ENCODE measurements around the gene TSC2. TPM values are rescaled to one million over a fixed set of nuclear protein-coding genes. Genes with fewer than 3 reads are reported as not detected.
"Not testable (repeated sequence)": the region's sequence is repeated elsewhere in the genome, so short reads cannot be mapped to it uniquely, and the experiment has no call there.

The TSC2 gene
- total and polyA plus RNA-seq, 9 of the 15 experiments (the other 6 are each of a cell fraction or from before 2014, with no cell fraction given), result 1.3 to 68.1 (median 16.6) TPM

DNA sequence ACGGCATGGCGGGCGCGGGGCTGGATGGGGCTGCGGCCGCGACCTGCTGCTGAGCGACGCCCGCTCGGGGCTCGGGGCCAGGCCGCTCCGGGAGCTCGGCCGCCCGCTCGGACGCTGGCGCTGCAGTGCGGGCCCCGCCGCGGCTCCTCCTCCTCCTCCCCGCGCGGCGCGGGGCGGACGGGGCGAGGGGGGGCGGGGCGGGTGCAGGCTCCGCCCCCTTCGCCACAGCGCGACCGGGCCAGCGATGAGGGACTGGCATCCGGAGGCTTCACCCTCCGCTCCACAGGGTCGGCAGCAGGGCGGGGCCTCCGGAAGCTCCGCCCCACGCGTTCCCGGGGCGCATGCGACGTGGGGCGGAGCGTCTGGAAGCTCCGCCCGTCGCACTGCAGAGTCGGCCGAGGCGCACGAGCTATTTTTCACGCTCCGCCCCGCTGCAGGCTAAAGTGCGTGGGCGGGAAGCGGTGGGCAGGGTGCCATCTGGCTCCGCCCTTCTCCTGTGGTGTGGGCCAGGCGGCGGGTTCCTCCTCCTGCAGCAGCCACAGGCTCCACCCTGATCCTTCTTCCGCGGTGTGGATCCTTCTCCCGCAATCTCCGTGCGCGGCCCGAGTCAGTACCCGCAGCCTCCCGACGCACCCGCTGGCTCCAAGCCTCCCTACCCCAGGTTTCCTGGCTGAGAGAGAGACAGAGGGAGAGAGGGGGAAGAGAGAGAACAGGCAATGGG lies 88.1 kb downstream of the TSC2 start, which contains the start of gene PKD1:
TSS of gene PKD1 (minus strand) at position 129 of the 721 bp plus-strand sequence. CDS start 209 bp downstream, outside the sequence.
- POLR2A ChIA-PET, result interaction anchor here (0.5 to 0.7 kb wide), 3 partner anchors 19 to 383 kb away, joined by 3 to 5 read pairs (median 3); partner anchors contain the start of genes RPS2 and TRAF7
- peak within 1 kb of the TSS; percentile 86 for H2AFZ ChIP-seq (ENCODE audit: low read depth, low read length)
- H3K27me3 ChIP-seq (ENCODE audit: control insufficient read depth in 2 of 2, insufficient read depth in 2 of 2, low read length in 2 of 2); H3K9me1 ChIP-seq (ENCODE audit: control insufficient read depth, insufficient read depth, low read length); H3K9me3 ChIP-seq (replicated peaks; ENCODE audit: control insufficient read depth, insufficient read depth, low read depth, low read length); BruUV-seq (replicated peaks); intact Hi-C loops (cut with micrococcal nuclease); in situ Hi-C loops (cut with MboI); H3K36me3 ChIP-seq (ENCODE audit: control insufficient read depth, insufficient read depth, low read length); H4K20me1 ChIP-seq (replicated peaks; ENCODE audit: control insufficient read depth, insufficient read depth, low read length); H3K79me2 ChIP-seq (ENCODE audit: control insufficient read depth, insufficient read depth, low read length); TF ChIP-seq MYNN (CRISPR knock-in tag; IDR thresholded peaks at IDR 0.05): not testable (repeated sequence)
- H3K4me2 ChIP-seq (ENCODE audit: insufficient read depth, low read length), result peak within 1 kb of the TSS; percentile 63; the same call in 1 of the 2 replicates
- peak; percentile 47 to 89 (median 51) for DNase-seq (ENCODE audit: extremely low read depth in 1 of 4, low spot score in 3 of 4)
- H3K4me3 ChIP-seq, result peak within 1 kb of the TSS; percentile 42
- peaks cover 0 to 10% of the 10 kb centered on the region in 2 experiments; a peak in 3 of 5 replicates for H3K4me1 ChIP-seq (replicated peaks in 1 of 2; ENCODE audit: control insufficient read depth in 2 of 2, insufficient read depth in 2 of 2, low read length in 2 of 2)
- WGBS (ENCODE audit: insufficient coverage, low coverage, missing lambda C conversion rate), result under 1% methylated on average over 20 of the region's 81 CpGs
- peak within 1 kb of the TSS; percentile 57 to 89 for H3K9ac ChIP-seq (ENCODE audit: insufficient read depth in 1 of 2, low read depth in 2 of 2, low read length in 2 of 2)
- CTCF ChIA-PET (ENCODE audit: low intra/inter-chr PET ratio), result interaction anchor here (0.6 kb wide), 1 partner anchor 13 kb away, joined by 3 read pairs; no protein-coding TSS in a partner anchor
- 0 out of 3 replicates have a peak within 1 kb of the TSS, but pooled peaks have one; percentile 46 for H3K27ac ChIP-seq (ENCODE audit: extremely low read depth, low read depth, low read length)
- FAIRE-seq, result peak; percentile 85
- peak; percentile 89 for ATAC-seq
- TF ChIP-seq RBFOX2 (IDR thresholded peaks at IDR 0.05; ENCODE audit: low read depth, low read length) (peak; percentile 71), L3MBTL2 (IDR thresholded peaks at IDR 0.05) (peak; percentile 61), NFIC (IDR thresholded peaks at IDR 0.05) (peak; percentile 72), ATF7 (IDR thresholded peaks at IDR 0.05) (peak; percentile 40; the same call in 1 of the 2 replicates), CTBP1 (IDR thresholded peaks at IDR 0.05; ENCODE audit: borderline replicate concordance) (peak; percentile 93), HDAC2 (IDR thresholded peaks at IDR 0.05) (peak; percentile 45; the same call in 1 of the 2 replicates), HNRNPL (IDR thresholded peaks at IDR 0.05; ENCODE audit: low read depth, low read length) (0 out of 2 replicates have a peak, but pooled peaks have one; percentile 21), MYNN (IDR thresholded peaks at IDR 0.05) (0 out of 2 replicates have a peak, but pooled peaks have one; percentile 23), CREM (IDR thresholded peaks at IDR 0.05; ENCODE audit: low read depth) (peak; percentile 36; the same call in 1 of the 2 replicates), PHF20 (IDR thresholded peaks at IDR 0.05; ENCODE audit: partially characterized antibody) (peak; percentile 37), CXXC5 (CRISPR knock-in tag; IDR thresholded peaks at IDR 0.05) (peak; percentile 85), SUPT5H (IDR thresholded peaks at IDR 0.05) (peak; percentile 74)
- TF ChIP-seq, protein P1, sequence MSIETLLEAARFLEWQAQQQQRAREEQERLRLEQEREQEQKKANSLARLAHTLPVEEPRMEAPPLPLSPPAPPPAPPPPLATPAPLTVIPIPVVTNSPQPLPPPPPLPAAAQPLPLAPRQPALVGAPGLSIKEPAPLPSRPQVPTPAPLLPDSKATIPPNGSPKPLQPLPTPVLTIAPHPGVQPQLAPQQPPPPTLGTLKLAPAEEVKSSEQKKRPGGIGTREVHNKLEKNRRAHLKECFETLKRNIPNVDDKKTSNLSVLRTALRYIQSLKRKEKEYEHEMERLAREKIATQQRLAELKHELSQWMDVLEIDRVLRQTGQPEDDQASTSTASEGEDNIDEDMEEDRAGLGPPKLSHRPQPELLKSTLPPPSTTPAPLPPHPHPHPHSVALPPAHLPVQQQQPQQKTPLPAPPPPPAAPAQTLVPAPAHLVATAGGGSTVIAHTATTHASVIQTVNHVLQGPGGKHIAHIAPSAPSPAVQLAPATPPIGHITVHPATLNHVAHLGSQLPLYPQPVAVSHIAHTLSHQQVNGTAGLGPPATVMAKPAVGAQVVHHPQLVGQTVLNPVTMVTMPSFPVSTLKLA (conservative IDR thresholded peaks at IDR 0.05), result peak; percentile 32 to 77; a peak in 2 of 4 replicates
- TF ChIP-seq, protein P2, sequence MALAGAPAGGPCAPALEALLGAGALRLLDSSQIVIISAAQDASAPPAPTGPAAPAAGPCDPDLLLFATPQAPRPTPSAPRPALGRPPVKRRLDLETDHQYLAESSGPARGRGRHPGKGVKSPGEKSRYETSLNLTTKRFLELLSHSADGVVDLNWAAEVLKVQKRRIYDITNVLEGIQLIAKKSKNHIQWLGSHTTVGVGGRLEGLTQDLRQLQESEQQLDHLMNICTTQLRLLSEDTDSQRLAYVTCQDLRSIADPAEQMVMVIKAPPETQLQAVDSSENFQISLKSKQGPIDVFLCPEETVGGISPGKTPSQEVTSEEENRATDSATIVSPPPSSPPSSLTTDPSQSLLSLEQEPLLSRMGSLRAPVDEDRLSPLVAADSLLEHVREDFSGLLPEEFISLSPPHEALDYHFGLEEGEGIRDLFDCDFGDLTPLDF (CRISPR knock-in tag; IDR thresholded peaks at IDR 0.05), result 0 out of 2 replicates have a peak, but pooled peaks have one; percentile 42
- TF ChIP-seq, protein P3, sequence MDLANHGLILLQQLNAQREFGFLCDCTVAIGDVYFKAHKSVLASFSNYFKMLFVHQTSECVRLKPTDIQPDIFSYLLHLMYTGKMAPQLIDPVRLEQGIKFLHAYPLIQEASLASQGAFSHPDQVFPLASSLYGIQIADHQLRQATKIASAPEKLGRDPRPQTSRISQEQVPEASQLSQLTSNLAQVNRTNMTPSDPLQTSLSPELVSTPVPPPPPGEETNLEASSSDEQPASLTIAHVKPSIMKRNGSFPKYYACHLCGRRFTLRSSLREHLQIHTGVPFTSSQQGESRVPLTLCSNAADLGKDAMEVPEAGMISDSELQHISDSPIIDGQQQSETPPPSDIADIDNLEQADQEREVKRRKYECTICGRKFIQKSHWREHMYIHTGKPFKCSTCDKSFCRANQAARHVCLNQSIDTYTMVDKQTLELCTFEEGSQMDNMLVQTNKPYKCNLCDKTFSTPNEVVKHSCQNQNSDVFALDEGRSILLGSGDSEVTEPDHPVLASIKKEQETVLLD (IDR thresholded peaks at IDR 0.05), result peak; percentile 55; the same call in 1 of the 2 replicates
- TF ChIP-seq, protein P4, sequence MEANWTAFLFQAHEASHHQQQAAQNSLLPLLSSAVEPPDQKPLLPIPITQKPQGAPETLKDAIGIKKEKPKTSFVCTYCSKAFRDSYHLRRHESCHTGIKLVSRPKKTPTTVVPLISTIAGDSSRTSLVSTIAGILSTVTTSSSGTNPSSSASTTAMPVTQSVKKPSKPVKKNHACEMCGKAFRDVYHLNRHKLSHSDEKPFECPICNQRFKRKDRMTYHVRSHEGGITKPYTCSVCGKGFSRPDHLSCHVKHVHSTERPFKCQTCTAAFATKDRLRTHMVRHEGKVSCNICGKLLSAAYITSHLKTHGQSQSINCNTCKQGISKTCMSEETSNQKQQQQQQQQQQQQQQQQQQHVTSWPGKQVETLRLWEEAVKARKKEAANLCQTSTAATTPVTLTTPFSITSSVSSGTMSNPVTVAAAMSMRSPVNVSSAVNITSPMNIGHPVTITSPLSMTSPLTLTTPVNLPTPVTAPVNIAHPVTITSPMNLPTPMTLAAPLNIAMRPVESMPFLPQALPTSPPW (CRISPR knock-in tag; IDR thresholded peaks at IDR 0.05), result peak; percentile 76

Measured in K562 (cell line).